Stomach smooth muscle (tissue), 2 donors: ENCODE results near the gene SNX8.

Source experiments
- H3K27ac ChIP-seq: one replicate; pipeline ENCODE4 v1.7.0; 2013; ENCODE audit warnings: mild to moderate bottlenecking, low read length, inconsistent platforms
- H3K27me3 ChIP-seq, 2 donors: one replicate each; pipeline ENCODE4 v1.7.0; 2013; ENCODE audit warnings: low read length in 2 of 2; ENCODE audit not compliant: insufficient read depth in 2 of 2, control insufficient read depth in 1 of 2
- H3K36me3 ChIP-seq, 2 donors: one replicate each; pipeline ENCODE4 v1.7.0; 2013; ENCODE audit warnings: low read length in 2 of 2; ENCODE audit not compliant: control insufficient read depth in 2 of 2, insufficient read depth in 2 of 2
- H3K4me1 ChIP-seq: one replicate; pipeline ENCODE4 v1.7.0; 2013; ENCODE audit warnings: low read length; ENCODE audit not compliant: control insufficient read depth, insufficient read depth
- H3K4me3 ChIP-seq, 2 donors: one replicate each; pipeline ENCODE4 v1.7.0; 2013; ENCODE audit warnings: low read length in 2 of 2
- H3K9ac ChIP-seq, 2 donors: one replicate each; pipeline ENCODE4 v1.7.0; 2013; ENCODE audit warnings: low read length in 2 of 2, mild to moderate bottlenecking in 1 of 2
- H3K9me3 ChIP-seq, 2 donors: one replicate each; pipeline ENCODE4 v1.7.0; 2013; ENCODE audit warnings: low read length in 2 of 2; ENCODE audit not compliant: control insufficient read depth in 2 of 2
- donor health status: healthy.
- donor health status: Pancreatic carcinoma.

The SNX8 gene

GRCh38 chr7:2264158-2264557 lies 50.1 kb downstream of the SNX8 start:
- no peak overlapping the region for H3K4me3 ChIP-seq
- H3K4me1 ChIP-seq, result no peaks in the 10 kb centered on the region
- no peaks in the 10 kb centered on the region for H3K9me3 ChIP-seq
- no peak overlapping the region for H3K9ac ChIP-seq
- H3K27ac ChIP-seq, result no peak overlapping the region
- H3K27me3 ChIP-seq, result no peaks in the 10 kb centered on the region
- peaks cover 3 to 4% of the 10 kb centered on the region in 2 donors for H3K36me3 ChIP-seq

- H3K4me1 ChIP-seq, result no peaks in the 10 kb centered on the region
- no peak overlapping the region for H3K27ac ChIP-seq
- H3K27me3 ChIP-seq, result no peaks in the 10 kb centered on the region
- no peak overlapping the region for H3K9ac ChIP-seq
- no peaks in the 10 kb centered on the region for H3K9me3 ChIP-seq
- H3K4me3 ChIP-seq, result no peak overlapping the region
- H3K36me3 ChIP-seq, result peaks cover 3 to 6% of the 10 kb centered on the region in 2 donors
These were observed 51.1 kb downstream of the SNX8 start for GRCh38 chr7:2263176-2263575.

- H3K4me3 ChIP-seq, result no peak overlapping the region
- no peak overlapping the region for H3K9ac ChIP-seq
- no peaks in the 10 kb centered on the region for H3K4me1 ChIP-seq
- no peak overlapping the region for H3K27ac ChIP-seq
- no peaks in the 10 kb centered on the region for H3K27me3 ChIP-seq
- H3K36me3 ChIP-seq, result peaks cover 3 to 6% of the 10 kb centered on the region in 2 donors
- H3K9me3 ChIP-seq, result no peaks in the 10 kb centered on the region
These were observed 52.6 kb downstream of the SNX8 start for GRCh38 chr7:2261611-2262010.

GRCh38 chr7:2260820-2261219 lies 53.4 kb downstream of the SNX8 start:
- Histone ChIP-seq H3K9me3 (no peaks in the 10 kb centered on the region), H3K36me3 (peaks cover 3 to 6% of the 10 kb centered on the region in 2 donors), H3K27me3 (no peaks in the 10 kb centered on the region), H3K9ac (no peak overlapping the region), H3K4me1 (no peaks in the 10 kb centered on the region), H3K4me3 (no peak overlapping the region), H3K27ac (no peak overlapping the region)

GRCh38 chr7:2259480-2259879 lies 54.8 kb downstream of the SNX8 start:
- Histone ChIP-seq H3K9me3 (no peaks in the 10 kb centered on the region), H3K36me3 (peaks cover 3 to 9% of the 10 kb centered on the region in 2 donors), H3K4me1 (no peaks in the 10 kb centered on the region), H3K4me3 (no peak overlapping the region), H3K9ac (no peak overlapping the region), H3K27me3 (no peaks in the 10 kb centered on the region), H3K27ac (no peak overlapping the region)

GRCh38 chr7:2258661-2259365 lies 55.4 kb downstream of the SNX8 start:
- H3K27ac ChIP-seq, result no peak overlapping the region
- no peak overlapping the region for H3K9ac ChIP-seq
- H3K4me3 ChIP-seq, result no peak overlapping the region
- H3K4me1 ChIP-seq, result no peaks in the 10 kb centered on the region
- peaks cover 3 to 7% of the 10 kb centered on the region in 2 donors for H3K36me3 ChIP-seq
- H3K9me3 ChIP-seq, result no peaks in the 10 kb centered on the region
- H3K27me3 ChIP-seq, result no peaks in the 10 kb centered on the region

GRCh38 chr7:2257651-2258050 lies 56.6 kb downstream of the SNX8 start:
- Histone ChIP-seq H3K9me3 (no peaks in the 10 kb centered on the region), H3K27me3 (no peaks in the 10 kb centered on the region), H3K4me3 (no peak overlapping the region), H3K4me1 (no peaks in the 10 kb centered on the region), H3K36me3 (peaks cover 0 to 5% of the 10 kb centered on the region in 2 donors), H3K9ac (no peak overlapping the region), H3K27ac (no peak overlapping the region)

- no peak overlapping the region for H3K4me3 ChIP-seq
- H3K27me3 ChIP-seq, result no peaks in the 10 kb centered on the region
- H3K9me3 ChIP-seq, result no peaks in the 10 kb centered on the region
- no peaks in the 10 kb centered on the region for H3K4me1 ChIP-seq
- H3K9ac ChIP-seq, result no peak overlapping the region
- H3K27ac ChIP-seq, result no peak overlapping the region
- H3K36me3 ChIP-seq, result peaks cover 0 to 5% of the 10 kb centered on the region in 2 donors
These were observed 57.1 kb downstream of the SNX8 start for GRCh38 chr7:2257046-2257551.

GRCh38 chr7:2256306-2257045 lies 57.8 kb downstream of the SNX8 start:
- Histone ChIP-seq H3K9me3 (no peaks in the 10 kb centered on the region), H3K4me1 (no peaks in the 10 kb centered on the region), H3K4me3 (no peak overlapping the region), H3K9ac (no peak overlapping the region), H3K27me3 (no peaks in the 10 kb centered on the region), H3K27ac (no peak overlapping the region), H3K36me3 (peaks cover 0 to 5% of the 10 kb centered on the region in 2 donors)

- Histone ChIP-seq H3K9ac (no peak overlapping the region), H3K4me1 (no peaks in the 10 kb centered on the region), H3K9me3 (no peaks in the 10 kb centered on the region), H3K27ac (no peak overlapping the region), H3K36me3 (peaks cover 0 to 5% of the 10 kb centered on the region in 2 donors), H3K27me3 (no peaks in the 10 kb centered on the region), H3K4me3 (no peak overlapping the region)
These were observed 58.8 kb downstream of the SNX8 start for GRCh38 chr7:2255145-2256139.
